A549 (cell line): ENCODE results near the gene CSN2.

ENCODE experiments used
- CTCF ChIP-seq: fragments of >200 bp; sonication (Bioruptor Twin); formaldehyde crosslinking; IDR thresholded peaks from 3 replicates; pipeline ENCODE4 v1.5.1; 2016
- EHMT2 ChIP-seq: fragments of 200-600 bp; sonication (generic); IDR thresholded peaks from 2 replicates; pipeline ENCODE4 v1.6.1; 2016; ENCODE audit warnings: antibody characterized with exemption, low read depth, mild to moderate bottlenecking, moderate library complexity
- MAX ChIP-seq: IDR thresholded peaks from 2 replicates; pipeline ENCODE4 v1.6.1; 2012
- MYC ChIP-seq: IDR thresholded peaks from 2 replicates; pipeline ENCODE4 v1.6.1; 2012; ENCODE audit warnings: mild to moderate bottlenecking, inconsistent platforms, low read length, improper control_type of control experiment, borderline replicate concordance
- PBX3 ChIP-seq: IDR thresholded peaks from 2 replicates; pipeline ENCODE4 v1.6.1; 2012

GRCh38 chr4:69951602-69952001 lies 13.9 kb downstream of the CSN2 start:
- TF ChIP-seq CTCF = no peak
- TF ChIP-seq EHMT2 = no peak
- TF ChIP-seq MAX = no peak
- no peak for TF ChIP-seq MYC
- no peak for TF ChIP-seq PBX3
